ENCODE data around the gene ZNF525. TPM values are rescaled to one million over a fixed set of nuclear protein-coding genes. Genes with fewer than 3 reads are reported as not detected.
"Not testable (repeated sequence)": the region's sequence is repeated elsewhere in the genome, so short reads cannot be mapped to it uniquely, and the experiment has no call there.

ZNF525 gene
- total RNA-seq (2014; rRNA removed; shearing (Covaris generic)): 8.7 and 9.3 TPM in 2 replicates

DNA sequence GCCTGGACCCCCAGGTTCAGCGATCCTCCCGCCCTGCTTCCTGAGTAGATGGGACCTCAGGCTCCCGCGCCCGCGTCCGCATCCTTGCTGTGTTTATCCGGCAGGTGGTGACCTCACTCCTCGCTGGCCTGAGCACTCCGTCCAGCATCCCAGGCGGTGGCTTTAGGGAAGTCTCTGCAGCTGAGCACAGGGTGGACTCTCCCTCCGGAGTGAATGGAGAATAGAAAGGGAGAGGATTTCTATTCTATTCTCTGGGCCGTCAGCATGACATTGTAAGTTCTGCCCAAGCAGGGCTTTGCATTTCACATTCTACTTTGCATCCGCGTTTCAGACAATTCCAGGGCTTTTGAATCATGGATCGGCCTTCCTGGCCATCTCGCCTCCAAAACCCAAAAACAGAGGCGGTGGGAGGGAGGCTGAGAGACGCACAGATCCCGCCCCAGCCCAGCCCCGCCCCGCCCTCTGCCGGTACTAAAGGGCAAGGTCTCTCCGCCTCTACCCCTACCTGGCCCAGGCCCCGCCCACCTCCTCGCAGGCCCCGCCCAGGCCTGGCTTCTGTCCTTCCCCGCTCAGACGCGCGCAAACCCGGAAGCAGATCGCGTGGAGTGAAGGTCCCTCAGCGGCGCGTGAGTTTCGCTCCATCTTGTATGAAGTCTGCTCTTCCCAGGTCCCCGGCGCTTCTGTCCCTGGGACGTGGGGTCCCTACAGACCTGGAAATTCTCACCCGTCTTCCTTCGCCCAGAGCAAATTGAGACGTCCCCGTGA, at the start of gene ZNF525:
Gene ZNF525 (plus strand): TSS at position 572 of the 765 bp plus-strand sequence. CDS start 6,577 bp downstream, outside the sequence.
- DNase-seq (ENCODE audit: low read depth): peak; percentile 87

DNA sequence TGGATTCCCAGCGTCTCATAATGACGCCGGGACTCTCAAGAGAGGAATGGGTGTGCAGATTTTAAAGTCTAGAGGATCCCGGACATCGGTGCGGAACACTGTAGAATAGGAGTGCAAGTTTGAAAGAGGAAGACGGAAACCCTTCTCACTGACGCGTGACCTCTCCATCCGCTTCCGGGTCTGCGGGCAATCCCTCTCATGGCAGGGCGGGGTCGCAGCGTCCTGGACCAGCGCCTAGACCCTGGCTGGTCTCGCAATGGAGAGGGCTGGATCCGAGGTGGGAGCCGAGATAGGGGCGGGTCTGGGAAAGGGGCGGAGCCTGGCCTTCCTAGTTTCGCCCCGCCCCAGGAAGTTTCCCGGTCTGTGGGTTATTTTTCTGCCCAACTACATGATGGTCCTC, 36.5 kb upstream of the ZNF525 start:
- DNase-seq (ENCODE audit: low read depth): peak; percentile 29

DNA sequence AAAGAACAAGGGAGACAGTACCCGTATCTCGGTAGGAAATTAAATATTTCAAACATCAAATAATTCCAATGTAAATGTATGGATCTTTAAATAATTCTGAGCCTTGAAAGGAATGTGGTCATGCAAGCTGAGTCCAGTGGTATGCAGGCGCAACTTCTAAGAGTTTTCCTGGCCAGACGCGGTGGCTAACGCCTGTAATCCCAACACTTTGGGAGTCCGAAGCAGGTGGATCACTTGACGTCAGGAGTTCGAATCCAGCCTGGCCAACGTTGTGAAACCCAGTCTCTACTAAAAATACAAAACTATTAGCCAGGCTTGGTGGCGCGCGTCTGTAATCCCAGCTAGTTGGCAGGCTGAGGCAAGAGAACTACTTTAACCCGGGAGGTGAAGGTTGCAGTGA, 33.0 kb upstream of the ZNF525 start:
- no peak for DNase-seq (ENCODE audit: low read depth)

DNA sequence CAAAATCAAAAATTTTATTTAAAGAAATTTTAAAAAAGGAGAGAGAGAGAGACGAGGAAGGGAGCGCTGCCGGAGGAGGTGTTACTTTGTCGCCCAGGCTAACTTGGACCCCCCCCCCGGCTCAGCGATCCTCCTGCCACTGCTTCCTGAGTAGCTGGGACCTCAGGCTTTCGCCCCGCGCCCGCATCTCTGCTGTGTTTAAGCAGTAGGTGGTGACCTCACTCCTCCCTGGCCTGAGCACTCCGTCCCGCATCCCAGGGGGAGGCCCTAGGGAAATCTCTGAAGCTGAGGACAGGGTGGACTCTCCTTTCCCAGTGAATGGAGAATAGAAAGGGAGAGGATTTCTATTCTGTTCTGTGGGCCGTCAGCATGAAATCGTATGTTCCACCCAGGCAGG, 32.4 kb upstream of the ZNF525 start:
- DNase-seq (ENCODE audit: low read depth): no peak

DNA sequence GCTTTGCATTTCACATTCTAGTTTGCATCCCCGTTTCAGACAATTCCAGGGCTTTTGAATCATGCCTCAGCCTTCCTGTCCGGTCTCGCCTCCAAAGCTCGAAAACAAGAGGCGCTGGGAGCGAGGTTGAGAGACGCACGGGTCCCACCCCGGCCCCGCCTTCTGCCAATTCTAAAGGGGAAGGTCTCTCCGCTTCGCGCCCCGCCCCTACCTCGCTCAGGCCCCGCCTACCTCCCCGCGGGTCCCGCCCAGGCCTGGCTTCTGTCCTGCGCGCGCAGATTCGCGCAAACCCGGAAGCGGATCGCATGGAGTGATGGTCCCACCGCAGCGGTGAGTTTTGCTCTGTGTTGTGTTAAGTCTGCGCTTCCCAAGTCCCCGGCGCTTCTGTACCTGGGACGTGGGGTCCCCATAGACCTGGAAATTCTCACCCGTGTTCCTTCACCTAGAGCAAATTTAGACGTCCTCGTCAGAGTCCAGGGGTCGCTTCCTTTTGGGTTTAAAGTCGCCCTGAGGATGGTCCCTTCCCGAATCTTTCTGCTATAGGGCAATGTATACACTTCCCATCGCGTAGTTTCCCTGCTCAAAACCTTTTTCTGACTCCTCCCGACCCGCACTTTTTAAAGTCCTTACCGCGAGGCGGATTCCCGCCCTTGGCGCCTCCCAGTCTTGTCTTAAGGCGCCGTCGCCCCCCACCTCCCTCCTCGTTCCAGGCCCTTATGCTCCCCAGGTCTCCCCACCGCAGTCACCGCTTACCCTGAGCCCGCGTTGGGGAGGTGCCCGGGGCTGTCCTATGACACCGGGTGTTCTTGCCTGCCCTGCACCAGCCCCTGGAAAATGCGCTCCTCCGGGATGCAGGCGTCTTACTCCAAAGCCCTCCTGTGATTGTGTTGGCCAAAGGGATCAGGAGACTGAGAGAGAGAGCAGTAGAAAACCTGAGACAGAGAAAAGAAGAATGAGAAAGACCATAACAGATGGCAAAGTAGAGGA, 31.7 kb upstream of the ZNF525 start, which contains the start of gene ZNF845:
Gene ZNF845 (plus strand): TSS at position 287 of the 987 bp plus-strand sequence. CDS start 7,559 bp downstream, outside the sequence.
- DNase-seq (ENCODE audit: low read depth): peak; percentile 92

DNA sequence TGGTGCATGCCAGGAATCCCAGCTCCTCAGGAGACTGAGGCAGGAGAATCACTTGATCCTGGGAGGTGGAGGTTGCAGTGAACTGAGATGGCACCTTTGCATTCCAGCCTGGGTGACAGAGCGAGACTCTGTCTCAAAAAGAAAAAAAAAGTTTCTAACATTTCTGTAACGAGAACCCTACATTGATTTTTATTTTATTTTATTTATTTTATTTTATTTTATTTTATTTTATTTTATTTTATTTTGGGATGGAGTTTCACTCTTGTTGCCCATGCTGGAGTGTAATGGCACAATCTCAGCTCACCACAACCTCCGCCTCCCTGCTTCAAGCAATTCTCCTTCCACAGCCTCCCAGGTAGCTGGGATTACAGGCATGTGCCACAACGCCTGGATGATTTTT, 21.1 kb upstream of the ZNF525 start:
- DNase-seq (ENCODE audit: low read depth): not testable (repeated sequence)

DNA sequence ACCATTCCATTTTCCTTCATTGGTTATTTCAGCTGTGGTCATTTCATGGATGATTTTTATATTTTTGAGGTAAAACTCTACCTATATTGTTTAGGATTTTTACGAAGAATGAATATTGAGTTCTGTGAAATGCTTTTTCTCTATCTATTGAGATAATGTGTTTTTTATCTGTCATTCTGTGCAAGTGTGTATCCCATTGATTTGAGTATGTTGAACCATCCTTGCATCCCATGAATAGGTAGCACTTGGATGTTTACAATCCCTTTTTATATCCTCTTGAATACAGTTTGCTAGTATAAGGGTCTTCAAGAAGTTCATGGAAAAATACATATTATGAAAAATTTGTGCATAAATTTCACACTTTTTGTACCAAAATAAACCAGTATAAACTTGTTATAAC, 9.8 kb upstream of the ZNF525 start:
- no peak for DNase-seq (ENCODE audit: low read depth)

DNA sequence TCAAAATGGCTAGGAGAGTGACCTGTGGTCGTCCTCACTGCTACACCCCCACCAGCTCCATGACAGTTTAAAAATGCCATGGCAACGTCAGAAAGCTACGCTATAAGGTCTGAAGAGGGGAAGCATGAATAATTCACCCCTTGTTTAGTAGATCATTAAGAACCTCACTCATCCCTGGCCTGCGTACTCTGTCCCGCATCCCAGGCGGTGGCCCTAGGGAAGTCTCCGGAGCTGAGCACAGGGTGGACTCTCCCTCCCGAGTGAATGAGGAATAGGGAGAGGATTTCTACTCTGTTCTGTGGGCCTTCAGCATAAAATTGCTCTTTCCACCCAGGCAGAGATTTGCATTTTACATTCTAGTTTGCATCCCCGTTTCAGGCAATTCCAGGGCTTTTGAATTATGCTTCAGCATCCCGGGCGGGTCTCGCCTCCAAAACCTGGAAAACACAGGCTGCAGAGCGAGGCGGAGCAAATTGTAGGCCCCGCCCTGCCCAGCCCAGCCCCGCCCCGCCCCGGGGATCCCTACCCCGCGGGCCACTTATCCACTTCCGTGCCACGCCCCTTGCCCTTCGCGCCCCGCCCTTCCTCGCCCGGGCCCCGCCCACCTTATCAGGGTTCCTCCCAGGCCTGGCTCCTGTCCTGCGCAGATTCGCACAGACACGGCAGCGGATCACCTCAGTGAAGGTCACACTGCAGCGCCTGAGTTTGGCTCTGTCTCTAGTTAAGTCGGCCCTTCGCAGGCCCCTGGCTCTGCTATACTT, 7.5 kb upstream of the ZNF525 start:
- no peak for DNase-seq (ENCODE audit: low read depth)

DNA sequence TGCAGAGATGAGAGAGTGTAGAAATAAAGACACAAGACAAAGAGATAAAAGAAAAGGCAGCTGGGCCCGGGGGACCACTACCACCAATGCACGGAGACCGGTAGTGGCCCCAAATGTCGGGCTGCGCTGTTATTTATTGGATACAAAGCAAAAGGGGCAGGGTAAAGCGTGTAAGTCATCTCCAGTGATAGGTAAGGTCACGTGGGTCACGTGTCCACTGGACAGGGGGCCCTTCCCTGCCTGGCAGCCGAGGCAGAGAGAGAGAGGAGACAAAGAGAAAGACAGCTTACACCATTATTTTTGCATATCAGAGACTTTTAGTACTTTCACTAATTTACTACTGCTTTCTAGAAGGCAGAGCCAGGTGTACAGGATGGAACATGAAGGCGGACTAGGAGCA, 5.4 kb upstream of the ZNF525 start:
- DNase-seq (ENCODE audit: low read depth): not testable (repeated sequence)

DNA sequence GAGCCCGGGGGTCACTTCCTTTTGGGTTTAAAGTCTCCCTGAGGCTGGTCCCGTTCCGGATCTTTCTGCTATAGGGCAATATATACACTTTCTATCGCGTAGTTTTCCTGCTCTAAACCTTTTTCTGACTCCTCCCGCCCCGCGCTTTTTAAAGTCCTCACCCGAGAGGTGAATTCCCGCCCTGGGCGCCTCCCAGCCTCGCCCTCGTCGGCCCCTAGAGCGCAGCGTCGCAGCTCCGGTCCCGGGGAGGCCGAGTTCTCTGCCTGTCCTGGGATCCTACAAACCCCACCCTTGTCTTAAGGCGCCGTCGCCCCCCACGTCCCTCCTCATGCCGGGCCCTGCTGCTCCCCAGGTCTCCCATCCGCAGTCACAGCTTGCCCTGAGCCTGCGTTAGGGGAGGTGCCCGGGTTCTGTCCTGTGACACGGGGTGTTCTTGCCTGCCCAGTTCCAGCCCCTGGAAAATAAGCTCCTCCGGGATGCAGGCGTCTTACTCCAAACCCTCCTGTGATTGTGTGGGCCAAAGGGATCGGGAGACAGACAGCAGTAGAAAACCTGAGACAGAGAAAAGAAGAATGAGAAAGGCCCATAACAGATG, 491 bp downstream of the ZNF525 start:
- DNase-seq (ENCODE audit: low read depth): peak; percentile 47

DNA sequence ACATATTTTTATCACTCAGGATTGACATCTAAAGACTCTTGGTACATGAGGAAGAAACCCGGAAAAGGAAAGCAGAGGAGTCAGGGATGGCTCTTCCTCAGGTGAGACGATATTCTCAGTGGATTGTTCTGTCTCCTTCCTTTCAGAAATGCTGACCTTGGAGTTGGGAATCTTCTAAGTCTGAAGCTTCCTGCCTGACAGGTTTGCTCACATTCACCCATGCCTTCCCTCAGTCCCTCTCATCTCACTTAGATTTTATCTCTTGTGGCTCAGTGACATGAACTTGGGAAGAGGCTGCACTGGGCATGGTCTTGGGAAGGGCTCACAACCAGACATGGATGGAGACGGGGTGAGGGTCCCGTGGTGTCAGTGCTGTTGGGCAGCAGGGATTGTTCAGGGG, 6.7 kb downstream of the ZNF525 start:
- DNase-seq (ENCODE audit: low read depth): no peak

DNA sequence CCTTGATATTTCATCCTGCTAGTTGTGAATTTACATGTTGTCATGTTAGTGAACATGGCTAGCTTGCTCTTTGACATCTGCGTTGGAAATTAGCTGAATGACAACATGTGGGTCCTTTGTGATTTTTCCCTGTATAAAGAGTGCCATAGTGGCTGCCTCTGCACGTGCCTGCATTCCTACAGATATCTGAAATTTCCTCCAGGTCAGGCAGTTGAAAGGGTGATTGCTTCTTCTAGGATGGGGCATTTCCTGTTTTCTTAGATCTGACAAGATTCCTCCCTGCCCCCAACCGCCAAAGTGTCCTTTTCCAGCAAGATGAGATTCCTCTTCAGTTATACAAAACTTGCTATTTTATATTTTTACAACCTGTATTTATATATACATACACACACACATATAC, 8.8 kb downstream of the ZNF525 start:
- DNase-seq (ENCODE audit: low read depth): no peak

DNA sequence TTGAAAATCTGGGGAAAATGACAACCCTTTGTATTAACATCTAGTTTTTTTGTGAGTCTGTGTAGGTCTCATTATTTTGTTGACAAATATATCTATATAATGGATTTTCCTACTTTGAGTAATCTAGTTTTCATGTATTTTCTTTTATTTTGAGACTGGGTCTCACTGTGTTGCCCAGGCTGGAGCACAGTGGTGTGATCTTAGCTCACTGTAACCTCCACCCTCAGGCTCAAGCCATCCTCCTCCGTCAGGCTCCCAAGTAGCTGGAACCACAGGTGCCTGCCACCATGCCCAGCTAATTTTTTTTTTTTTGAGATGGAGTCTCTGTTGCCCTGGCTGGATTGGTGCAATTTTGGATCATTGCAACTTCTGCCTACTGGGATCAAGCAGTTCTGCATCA, 9.2 kb downstream of the ZNF525 start:
- DNase-seq (ENCODE audit: low read depth): no peak

DNA sequence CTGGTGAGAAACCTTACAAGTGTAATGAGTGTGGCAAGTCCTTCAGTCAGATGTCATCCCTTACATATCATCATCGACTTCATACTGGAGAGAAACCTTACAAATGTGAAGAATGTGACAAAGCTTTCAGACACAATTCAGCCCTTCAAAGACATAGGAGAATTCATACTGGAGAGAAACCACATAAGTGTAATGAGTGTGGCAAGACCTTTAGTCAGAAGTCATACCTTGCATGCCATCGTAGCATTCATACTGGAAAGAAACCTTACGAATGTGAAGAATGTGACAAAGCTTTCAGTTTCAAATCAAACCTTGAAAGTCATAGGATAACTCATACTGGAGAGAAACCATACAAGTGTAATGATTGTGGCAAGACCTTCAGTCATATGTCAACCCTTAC, 15.9 kb downstream of the ZNF525 start:
- no peak for DNase-seq (ENCODE audit: low read depth)

DNA sequence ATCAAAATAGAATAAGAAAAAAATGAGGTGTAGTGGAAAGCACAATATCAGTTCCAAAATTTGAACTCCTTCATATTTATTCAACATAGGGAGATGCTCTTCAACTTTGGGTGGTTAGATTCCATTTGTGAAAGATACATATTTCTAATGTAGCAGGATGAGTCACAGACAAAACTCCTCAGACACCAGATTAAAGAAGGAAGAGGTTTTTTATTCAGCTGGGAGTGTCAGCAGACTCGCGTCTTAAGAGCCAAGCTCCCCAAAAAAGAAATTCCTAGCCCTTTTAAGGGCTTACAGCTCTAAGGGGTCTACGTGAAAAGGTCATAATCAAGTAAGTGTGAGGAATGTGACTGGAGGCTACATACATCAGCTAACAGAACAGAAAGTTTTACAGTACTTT, 22.7 kb downstream of the ZNF525 start:
- no peak for DNase-seq (ENCODE audit: low read depth)

DNA sequence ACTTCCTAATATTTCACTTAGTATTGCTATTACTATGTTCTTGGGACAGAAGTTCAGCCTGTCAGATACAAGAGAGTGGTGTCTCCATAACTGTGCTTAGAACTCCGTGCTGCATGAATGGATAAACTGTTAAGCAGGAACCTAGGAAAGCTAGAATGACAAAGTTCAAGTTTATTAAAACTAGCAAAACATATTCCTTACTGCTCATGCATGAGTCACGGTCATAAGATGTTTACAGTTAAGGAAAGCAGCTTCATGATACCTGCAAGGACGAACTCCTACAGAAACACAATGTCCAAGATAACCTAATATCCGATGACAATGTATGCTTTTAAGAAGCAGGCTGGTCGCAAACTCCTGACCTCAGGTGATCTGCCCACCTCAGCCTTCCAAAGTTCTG, 23.4 kb downstream of the ZNF525 start:
- no peak for DNase-seq (ENCODE audit: low read depth)

DNA sequence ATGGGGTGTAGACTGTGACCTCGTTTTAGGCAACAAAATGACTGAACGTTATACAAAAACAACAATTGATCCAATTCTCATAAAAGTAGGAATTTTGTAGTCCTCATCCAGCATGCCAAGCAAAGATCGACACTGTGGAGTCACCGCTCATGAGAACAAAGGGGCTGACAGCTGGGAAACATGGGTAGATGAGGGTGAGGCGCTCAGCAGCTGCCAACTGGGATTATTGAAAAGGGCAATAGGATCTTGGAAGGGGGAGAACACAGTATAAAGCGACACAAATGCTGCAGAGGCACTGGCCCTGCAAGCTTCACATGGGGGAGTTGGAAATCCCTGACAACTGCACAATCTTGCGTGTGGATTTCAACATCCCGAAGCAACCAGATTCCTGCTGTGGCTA, 24.1 kb downstream of the ZNF525 start:
- DNase-seq (ENCODE audit: low read depth): no peak

DNA sequence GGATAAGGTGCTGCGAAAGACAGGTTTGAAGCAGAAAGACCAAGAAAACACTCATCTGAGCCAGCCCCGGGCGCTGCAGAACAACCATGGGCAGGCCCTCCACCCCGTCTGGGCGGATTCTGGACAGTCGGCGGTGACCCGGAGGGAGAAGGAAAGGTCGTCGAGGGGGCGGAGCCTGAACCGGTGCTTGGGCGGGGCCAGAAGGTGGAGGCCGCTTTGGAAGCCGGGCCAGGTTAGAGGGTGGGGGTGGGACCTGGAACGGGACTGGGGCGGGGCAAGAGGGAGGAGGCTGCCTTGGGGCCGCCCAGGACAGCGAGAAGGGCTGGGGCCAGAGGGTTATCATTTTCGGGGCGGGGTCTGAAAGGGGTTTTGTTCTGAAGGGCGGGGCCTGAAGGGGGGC, 24.5 kb downstream of the ZNF525 start:
- no peak for DNase-seq (ENCODE audit: low read depth)

DNA sequence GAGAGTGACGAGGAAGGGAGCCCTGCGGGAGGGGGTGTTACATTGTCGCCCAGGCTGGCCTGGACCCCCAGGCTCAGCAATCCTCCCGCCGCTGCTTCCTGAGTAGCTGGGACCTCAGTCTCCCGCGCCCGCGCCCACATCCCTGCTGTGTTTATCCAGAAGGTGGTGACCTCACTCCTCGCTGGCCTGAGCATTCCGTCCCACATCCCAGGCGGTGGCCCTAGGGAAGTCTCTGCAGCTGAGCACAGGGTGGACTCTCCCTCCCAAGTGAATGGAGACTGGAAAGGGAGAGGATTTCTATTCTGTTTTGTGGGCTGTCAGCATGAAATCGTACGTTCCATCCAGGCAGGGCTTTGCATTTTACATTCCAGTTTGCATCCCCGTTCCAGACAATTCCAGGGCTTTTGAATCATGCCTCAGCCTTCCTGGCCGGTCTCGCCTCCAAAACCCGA, 29.0 kb downstream of the ZNF525 start:
- peak; percentile 83 for DNase-seq (ENCODE audit: low read depth)

DNA sequence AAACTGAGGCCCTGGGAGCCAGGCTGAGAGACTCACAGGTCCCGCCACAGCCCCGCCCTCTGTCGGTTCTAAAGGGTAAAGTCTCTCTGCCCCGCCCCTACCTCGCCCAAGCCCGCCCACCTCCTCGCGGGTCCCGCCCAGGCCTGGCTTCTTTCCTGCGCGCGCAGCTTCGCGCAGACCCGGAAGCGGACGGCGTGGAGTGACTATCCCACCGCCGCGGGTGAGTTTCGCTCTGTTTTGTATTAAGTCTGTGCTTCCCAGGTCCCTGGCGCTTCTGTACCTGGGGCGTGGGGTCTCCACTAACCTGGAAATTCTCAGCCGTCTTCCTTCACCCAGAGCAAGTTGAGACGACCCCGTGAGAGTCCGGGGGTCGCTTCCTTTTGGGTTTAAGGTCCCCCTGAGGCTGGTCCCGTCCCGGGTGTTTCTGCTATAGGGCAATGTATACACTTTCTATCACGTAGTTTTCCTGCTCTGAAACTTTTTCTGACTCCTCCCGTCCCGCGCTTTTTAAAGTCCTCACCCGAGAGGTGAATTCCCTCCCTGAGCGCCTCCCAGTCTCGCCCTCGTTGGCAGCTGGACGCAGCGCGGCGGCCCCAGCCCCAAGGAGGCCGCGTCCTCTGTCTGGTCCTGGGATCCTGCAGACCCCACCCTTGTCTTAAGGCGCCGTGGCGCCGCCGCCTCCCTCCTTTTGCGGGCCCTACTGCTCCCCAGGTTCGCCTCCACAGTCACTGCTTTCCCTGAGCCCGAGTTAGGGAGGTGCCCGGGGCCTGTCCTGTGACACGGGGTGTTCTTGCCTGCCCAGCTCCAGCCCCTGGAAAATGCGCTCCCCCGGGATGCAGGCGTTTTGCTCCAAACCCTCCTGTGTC, 29.7 kb downstream of the ZNF525 start, which contains the start of gene ZNF765:
Gene ZNF765 (plus strand): TSS at position 176 of the 866 bp plus-strand sequence. CDS start 2,867 bp downstream, outside the sequence.
- peak; percentile 91 for DNase-seq (ENCODE audit: low read depth)
